ENCODE measurements around the gene LAMC3. TPM values are rescaled to one million over a fixed set of nuclear protein-coding genes. Genes with fewer than 3 reads are reported as not detected.
A peak's percentile ranks its signal among the peaks of the same experiment; 100 is the strongest.

LAMC3 gene
- polyA plus RNA-seq, 1 experiment, result 0.01 TPM

- CTCF ChIA-PET, result interaction anchor here (1.0 to 1.7 kb wide), 6 partner anchors 11 to 262 kb away, joined by 3 to 6 read pairs (median 4); no protein-coding TSS in a partner anchor
- H3K4me3 ChIP-seq (ENCODE audit: low read depth, low read length), result no peak overlapping the region
- H3K27me3 ChIP-seq (ENCODE audit: control insufficient read depth, insufficient read depth, low read length), result peaks cover 7% of the 10 kb centered on the region
- POLR2A ChIA-PET, result no interaction called here
- DNase-seq (ENCODE audit: low read depth), result peak; percentile 85
- H3K36me3 ChIP-seq (ENCODE audit: control insufficient read depth, insufficient read depth, low read length), result no peaks in the 10 kb centered on the region
- no peak for TF ChIP-seq CTCF (IDR thresholded peaks at IDR 0.05; ENCODE audit: insufficient read depth, low read depth, low read length)
Observed at GRCh38 chr9:130962418-130963316, 46.3 kb upstream of the LAMC3 start.

GRCh38 chr9:130963337-130963908, 45.6 kb upstream of the LAMC3 start:
- DNase-seq (ENCODE audit: low read depth), result no peak
- TF ChIP-seq CTCF (IDR thresholded peaks at IDR 0.05; ENCODE audit: insufficient read depth, low read depth, low read length), result no peak
- ChIA-PET CTCF (interaction anchor here (1.2 kb wide), 1 partner anchor 12 kb away, joined by 3 read pairs; no protein-coding TSS in a partner anchor), POLR2A (no interaction called here)
- Histone ChIP-seq H3K4me3 (ENCODE audit: low read depth, low read length) (no peak overlapping the region), H3K27me3 (ENCODE audit: control insufficient read depth, insufficient read depth, low read length) (peaks cover 5% of the 10 kb centered on the region), H3K36me3 (ENCODE audit: control insufficient read depth, insufficient read depth, low read length) (no peaks in the 10 kb centered on the region)

- no peak overlapping the region for H3K4me3 ChIP-seq (ENCODE audit: low read depth, low read length)
- ChIA-PET CTCF (no interaction called here), POLR2A (no interaction called here)
- no peaks in the 10 kb centered on the region for H3K36me3 ChIP-seq (ENCODE audit: control insufficient read depth, insufficient read depth, low read length)
- DNase-seq (ENCODE audit: low read depth), result no peak
- H3K27me3 ChIP-seq (ENCODE audit: control insufficient read depth, insufficient read depth, low read length), result peaks cover 5% of the 10 kb centered on the region
- TF ChIP-seq CTCF (IDR thresholded peaks at IDR 0.05; ENCODE audit: insufficient read depth, low read depth, low read length), result no peak
Observed at GRCh38 chr9:130963916-130964315, 45.1 kb upstream of the LAMC3 start.

- no peaks in the 10 kb centered on the region for H3K36me3 ChIP-seq (ENCODE audit: control insufficient read depth, insufficient read depth, low read length)
- POLR2A ChIA-PET, result no interaction called here
- CTCF ChIA-PET, result interaction anchor here (1.3 to 1.8 kb wide), 2 partner anchors 9 to 16 kb away, joined by 3 to 11 read pairs; no protein-coding TSS in a partner anchor
- DNase-seq (ENCODE audit: low read depth), result no peak
- H3K27me3 ChIP-seq (ENCODE audit: control insufficient read depth, insufficient read depth, low read length), result peaks cover 6% of the 10 kb centered on the region
- no peak overlapping the region for H3K4me3 ChIP-seq (ENCODE audit: low read depth, low read length)
- no peak for TF ChIP-seq CTCF (IDR thresholded peaks at IDR 0.05; ENCODE audit: insufficient read depth, low read depth, low read length)
Observed at GRCh38 chr9:130965680-130966079, 43.3 kb upstream of the LAMC3 start.

- H3K36me3 ChIP-seq (ENCODE audit: control insufficient read depth, insufficient read depth, low read length), result no peaks in the 10 kb centered on the region
- CTCF ChIA-PET, result no interaction called here
- no peak for DNase-seq (ENCODE audit: low read depth)
- no peak overlapping the region for H3K4me3 ChIP-seq (ENCODE audit: low read depth, low read length)
- H3K27me3 ChIP-seq (ENCODE audit: control insufficient read depth, insufficient read depth, low read length), result peaks cover 31% of the 10 kb centered on the region
- POLR2A ChIA-PET, result no interaction called here
- no peak for TF ChIP-seq CTCF (IDR thresholded peaks at IDR 0.05; ENCODE audit: insufficient read depth, low read depth, low read length)
Observed at GRCh38 chr9:130970052-130970451, 38.9 kb upstream of the LAMC3 start.
